GM23338 (cell line): ENCODE measurements around the gene EXOC2. TPM values are rescaled to one million over a fixed set of nuclear protein-coding genes. Genes with fewer than 3 reads are reported as not detected.

Experiments used
- ATAC-seq: fragments of 200-7000 bp; cut with Tn5 transposase; 3 replicates; pipeline ENCODE4 v1.9.1; 2020
- DNase-seq: peaks from one replicate; pipeline ENCODE4 v3.0.0-alpha.2; 2015; ENCODE audit warnings: low spot score
- H2AFZ ChIP-seq: fragments of 200-600 bp; sonication (generic); 2 replicates; pipeline ENCODE4 v1.8.0; 2016; ENCODE audit warnings: antibody characterized with exemption, mild to moderate bottlenecking, moderate library complexity
- H3F3A ChIP-seq: fragments of 200-600 bp; sonication (generic); replicated peaks from 2 replicates; pipeline ENCODE4 v1.8.0; 2017; ENCODE audit warnings: antibody characterized with exemption, mixed run types, low read depth
- H3K27ac ChIP-seq: fragments of 200-600 bp; sonication (generic); 2 replicates; pipeline ENCODE4 v1.6.1; 2016; ENCODE audit warnings: low read depth
- H3K27me3 ChIP-seq: fragments of 200-600 bp; sonication (generic); 2 replicates; pipeline ENCODE4 v1.8.0; 2016; ENCODE audit warnings: mild to moderate bottlenecking, mixed run types, moderate library complexity; ENCODE audit not compliant: insufficient read depth
- H3K36me3 ChIP-seq: fragments of 200-600 bp; sonication (generic); 2 replicates; pipeline ENCODE4 v1.8.0; 2016; ENCODE audit warnings: mild to moderate bottlenecking; ENCODE audit not compliant: insufficient read depth
- H3K4me1 ChIP-seq: fragments of 200-600 bp; sonication (generic); 2 replicates; pipeline ENCODE4 v1.8.0; 2016; ENCODE audit warnings: mild to moderate bottlenecking, moderate library complexity; ENCODE audit not compliant: insufficient read depth
- H3K4me2 ChIP-seq: fragments of 200-600 bp; sonication (generic); 2 replicates; pipeline ENCODE4 v1.7.1; 2017; ENCODE audit warnings: mixed run types
- H3K4me3 ChIP-seq: fragments of 200-600 bp; sonication (generic); 2 replicates; pipeline ENCODE4 v1.6.1; 2016; ENCODE audit warnings: mixed run types
- H3K79me2 ChIP-seq: fragments of 200-600 bp; sonication (generic); replicated peaks from 2 replicates; pipeline ENCODE4 v1.8.0; 2017; ENCODE audit warnings: mild to moderate bottlenecking; ENCODE audit not compliant: insufficient read depth
- H3K9me2 ChIP-seq: fragments of 200-600 bp; sonication (generic); 2 replicates; pipeline ENCODE4 v1.8.0; 2017; ENCODE audit not compliant: insufficient read depth
- H4K20me1 ChIP-seq: fragments of 200-600 bp; sonication (generic); replicated peaks from 2 replicates; pipeline ENCODE4 v1.8.0; 2017; ENCODE audit warnings: mild to moderate bottlenecking; ENCODE audit not compliant: insufficient read depth
- H3K27ac Mint-ChIP-seq: 2 replicates; pipeline ENCODE4 v1.8.0; 2020; ENCODE audit warnings: inconsistent platforms, mild to moderate bottlenecking, moderate library complexity, mixed read lengths
- H3K27me3 Mint-ChIP-seq: 3 replicates; pipeline ENCODE4 v1.8.0; 2022; ENCODE audit warnings: low read depth, mild to moderate bottlenecking, moderate library complexity, mixed read lengths, inconsistent platforms; ENCODE audit not compliant: insufficient read depth, poor library complexity
- H3K36me3 Mint-ChIP-seq: 3 replicates; pipeline ENCODE4 v1.8.0; 2021; ENCODE audit warnings: low read depth, mild to moderate bottlenecking, inconsistent platforms, moderate library complexity, mixed read lengths
- H3K4me1 Mint-ChIP-seq: 3 replicates; pipeline ENCODE4 v1.8.0; 2020; ENCODE audit warnings: mild to moderate bottlenecking, inconsistent platforms, mixed read lengths
- H3K4me3 Mint-ChIP-seq: 3 replicates; pipeline ENCODE4 v1.8.0; 2021; ENCODE audit warnings: moderate library complexity, mild to moderate bottlenecking, inconsistent platforms, mixed read lengths
- H3K9me3 Mint-ChIP-seq: 3 replicates; pipeline ENCODE4 v1.8.0; 2020; ENCODE audit warnings: moderate library complexity, mild to moderate bottlenecking, inconsistent platforms, mixed read lengths
- CREB1 ChIP-seq: fragments of 250-450 bp; sonication (Bioruptor Pico); IDR thresholded peaks from 2 replicates; pipeline ENCODE4 v1.5.0; 2020; ENCODE audit warnings: low read depth, mild to moderate bottlenecking, moderate library complexity
- CTCF ChIP-seq, 2 experiments: fragments of 200-600 bp in 1 of 2; sonication (generic) in 1 of 2; conservative IDR thresholded peaks; 2 replicates each; pipeline versions ENCODE4 v1.5.1 to v1.6.1; 2016 to 2017; ENCODE audit warnings: antibody characterized with exemption in 2 of 2, low read depth in 2 of 2, mild to moderate bottlenecking in 2 of 2, moderate library complexity in 1 of 2
- ETS1 ChIP-seq: IDR thresholded peaks from 2 replicates; pipeline ENCODE4 v1.6.1; 2016; ENCODE audit warnings: antibody characterized with exemption
- EZH2 ChIP-seq: fragments of 200-600 bp; sonication (generic); IDR thresholded peaks from one replicate; pipeline ENCODE4 v1.8.0; 2017; ENCODE audit warnings: antibody characterized with exemption, mild to moderate bottlenecking, low read depth; ENCODE audit not compliant: unreplicated experiment
- EZH2phosphoT487 ChIP-seq: fragments of 200-600 bp; sonication (generic); IDR thresholded peaks from one replicate; pipeline ENCODE4 v1.8.1; 2018; ENCODE audit warnings: antibody characterized with exemption; ENCODE audit not compliant: unreplicated experiment
- JUNB ChIP-seq: IDR thresholded peaks from one replicate; pipeline ENCODE4 v1.6.1; 2016; ENCODE audit warnings: antibody characterized with exemption; ENCODE audit not compliant: unreplicated experiment
- NANOG ChIP-seq: IDR thresholded peaks from 2 replicates; pipeline ENCODE4 v1.6.1; 2016; ENCODE audit warnings: antibody characterized with exemption, borderline replicate concordance
- REST ChIP-seq: IDR thresholded peaks from one replicate; pipeline ENCODE4 v1.6.1; 2018; ENCODE audit warnings: antibody characterized with exemption; ENCODE audit not compliant: unreplicated experiment
- STAT1 ChIP-seq: IDR thresholded peaks from one replicate; pipeline ENCODE4 v1.6.1; 2016; ENCODE audit warnings: antibody characterized with exemption; ENCODE audit not compliant: unreplicated experiment
- ZNF114 ChIP-seq: fragments of 250-450 bp; sonication (Bioruptor Pico); IDR thresholded peaks from 2 replicates; pipeline ENCODE4 v1.5.0; 2020; ENCODE audit warnings: mild to moderate bottlenecking, moderate library complexity
- ZNF331 ChIP-seq: fragments of 250-450 bp; sonication (Bioruptor Pico); IDR thresholded peaks from 2 replicates; pipeline ENCODE4 v1.5.0; 2020; ENCODE audit warnings: low read depth, mild to moderate bottlenecking, moderate library complexity
- polyA plus RNA-seq: library from polyadenylated mRNA; unstranded; fragments of >200 nt; fragmentation: Nextera tagmentation; extraction: Ambion mirVana; gene quantifications from 2 replicates; pipeline ENCODE4 v1.2.1, GENCODE V29; 2016
- total RNA-seq: library from RNA; depleted of rRNA; stranded (reverse); fragments of >200 nt; shearing (Covaris generic); gene quantifications from 2 replicates; pipeline ENCODE4 v1.2.3, GENCODE V29; 2014

EXOC2 gene
- total and polyA plus RNA-seq, 2 experiments from 2014 or later = 28.7 to 93.6 TPM

- no peaks in the 10 kb centered on the region; the same call in 2 of the 3 replicates for H3K4me1 Mint-ChIP-seq
- peaks cover 9% of the 10 kb centered on the region for H3K27me3 Mint-ChIP-seq
- DNase-seq (no peak), ATAC-seq (no peak)
- no peak overlapping the region for H3K4me2 ChIP-seq
- H3K4me1 ChIP-seq = no peaks in the 10 kb centered on the region
- no peaks in the 10 kb centered on the region for H3F3A ChIP-seq
- no peak overlapping the region for H3K27ac Mint-ChIP-seq
- TF ChIP-seq EZH2 (no peak), JUNB (no peak), EZH2phosphoT487 (no peak), ETS1 (no peak), CREB1 (no peak), CTCF (conservative IDR thresholded peaks at IDR 0.05; ENCODE audit: low read depth in 2 of 2) (no peak), REST (no peak), ZNF114 (CRISPR knock-in tag) (no peak), NANOG (no peak)
- no peaks in the 10 kb centered on the region for H4K20me1 ChIP-seq
- H3K4me3 Mint-ChIP-seq = no peak overlapping the region
- no peaks in the 10 kb centered on the region for H3K79me2 ChIP-seq
- no peaks in the 10 kb centered on the region for H3K36me3 ChIP-seq
- H2AFZ ChIP-seq = no peak overlapping the region
- H3K27ac ChIP-seq = no peak overlapping the region
- H3K9me2 ChIP-seq = no peaks in the 10 kb centered on the region
- no peaks in the 10 kb centered on the region for H3K27me3 ChIP-seq
- no peak overlapping the region for H3K4me3 ChIP-seq
- peaks cover 4% of the 10 kb centered on the region; the same call in 1 of the 3 replicates for H3K9me3 Mint-ChIP-seq
- no peaks in the 10 kb centered on the region for H3K36me3 Mint-ChIP-seq
Measured at GRCh38 chr6:467111-467510, 225.8 kb downstream of the EXOC2 start.

- Mint-ChIP-seq H3K4me1 (no peaks in the 10 kb centered on the region; the same call in 2 of the 3 replicates), H3K27ac (no peak overlapping the region), H3K4me3 (no peak overlapping the region), H3K36me3 (no peaks in the 10 kb centered on the region), H3K27me3 (peaks cover 9% of the 10 kb centered on the region), H3K9me3 (peaks cover 4% of the 10 kb centered on the region; the same call in 1 of the 3 replicates)
- Histone ChIP-seq H3K27me3 (no peaks in the 10 kb centered on the region), H4K20me1 (no peaks in the 10 kb centered on the region), H3K9me2 (no peaks in the 10 kb centered on the region), H3K27ac (no peak overlapping the region), H2AFZ (no peak overlapping the region), H3K79me2 (no peaks in the 10 kb centered on the region), H3K4me3 (no peak overlapping the region), H3F3A (no peaks in the 10 kb centered on the region), H3K36me3 (no peaks in the 10 kb centered on the region), H3K4me2 (no peak overlapping the region), H3K4me1 (no peaks in the 10 kb centered on the region)
- ATAC-seq (no peak), DNase-seq (no peak)
- no peak for TF ChIP-seq ZNF331 (CRISPR knock-in tag)
- TF ChIP-seq EZH2 = no peak
- TF ChIP-seq STAT1 = no peak
Measured at GRCh38 chr6:466564-466963, 226.4 kb downstream of the EXOC2 start.
